Karpas-422 (cell line): ENCODE data around the gene PDCD6IP. TPM values are rescaled to one million over a fixed set of nuclear protein-coding genes. Genes with fewer than 3 reads are reported as not detected.
A peak's percentile ranks its signal among the peaks of the same experiment; 100 is the strongest.

Source experiments
- DNase-seq: peaks from one replicate; pipeline ENCODE4 v3.0.0-alpha.2; 2015
- H2AFZ ChIP-seq: fragments of 200-600 bp; sonication (generic); 2 replicates; pipeline ENCODE4 v1.6.1; 2014; ENCODE audit warnings: antibody characterized with exemption, low read length, mixed read lengths
- H3K27ac ChIP-seq: fragments of 200-600 bp; sonication (generic); 2 replicates; pipeline ENCODE4 v1.5.1; 2014; ENCODE audit warnings: mild to moderate bottlenecking, low read length, moderate library complexity
- H3K27me3 ChIP-seq: fragments of 200-600 bp; sonication (generic); 2 replicates; pipeline ENCODE4 v1.6.1; 2014; ENCODE audit warnings: low read length, mixed read lengths
- H3K36me3 ChIP-seq: fragments of 200-600 bp; sonication (generic); 2 replicates; pipeline ENCODE4 v1.6.1; 2014; ENCODE audit warnings: low read length, mixed read lengths; ENCODE audit not compliant: insufficient read depth
- H3K4me1 ChIP-seq: fragments of 200-600 bp; sonication (generic); 2 replicates; pipeline ENCODE4 v1.6.1; 2014; ENCODE audit warnings: mild to moderate bottlenecking, low read length, mixed read lengths
- H3K4me2 ChIP-seq: fragments of 200-600 bp; sonication (generic); 2 replicates; pipeline ENCODE4 v1.6.1; 2014; ENCODE audit warnings: low read length, low read depth, mild to moderate bottlenecking; ENCODE audit not compliant: poor library complexity, severe bottlenecking
- H3K4me3 ChIP-seq: fragments of 200-600 bp; sonication (generic); 2 replicates; pipeline ENCODE4 v1.5.1; 2014; ENCODE audit warnings: mild to moderate bottlenecking, antibody characterized with exemption, low read length, mixed read lengths
- H3K79me2 ChIP-seq: fragments of 200-600 bp; sonication (generic); 2 replicates; pipeline ENCODE4 v1.6.1; 2014; ENCODE audit warnings: mild to moderate bottlenecking, low read length, mixed read lengths
- H3K9ac ChIP-seq: fragments of 200-600 bp; sonication (generic); 2 replicates; pipeline ENCODE4 v1.6.0; 2014; ENCODE audit warnings: low read length
- H3K9me2 ChIP-seq: fragments of 200-600 bp; sonication (generic), shearing (Covaris generic); replicated peaks from 2 replicates; pipeline ENCODE4 v1.6.0; 2014; ENCODE audit warnings: mild to moderate bottlenecking, low read length, moderate library complexity; ENCODE audit not compliant: insufficient read depth
- H3K9me3 ChIP-seq: fragments of 300-700, 200-600 bp; sonication (generic); 2 replicates; pipeline ENCODE4 v1.6.1; 2014; ENCODE audit warnings: low read length, mixed read lengths
- H4K20me1 ChIP-seq: fragments of 200-600 bp; sonication (generic); 2 replicates; pipeline ENCODE4 v1.6.1; 2014; ENCODE audit warnings: mild to moderate bottlenecking, antibody characterized with exemption, low read length, low read depth; ENCODE audit not compliant: insufficient read depth
- total RNA-seq: library from RNA; depleted of rRNA; stranded (reverse); fragments of >200 nt; shearing (Covaris generic); gene quantifications from 2 replicates; pipeline ENCODE4 v1.2.3, GENCODE V29; 2014; ENCODE audit warnings: low replicate concordance

PDCD6IP gene
- total RNA-seq, 1 experiment from 2014 or later, result 179 TPM

DNA sequence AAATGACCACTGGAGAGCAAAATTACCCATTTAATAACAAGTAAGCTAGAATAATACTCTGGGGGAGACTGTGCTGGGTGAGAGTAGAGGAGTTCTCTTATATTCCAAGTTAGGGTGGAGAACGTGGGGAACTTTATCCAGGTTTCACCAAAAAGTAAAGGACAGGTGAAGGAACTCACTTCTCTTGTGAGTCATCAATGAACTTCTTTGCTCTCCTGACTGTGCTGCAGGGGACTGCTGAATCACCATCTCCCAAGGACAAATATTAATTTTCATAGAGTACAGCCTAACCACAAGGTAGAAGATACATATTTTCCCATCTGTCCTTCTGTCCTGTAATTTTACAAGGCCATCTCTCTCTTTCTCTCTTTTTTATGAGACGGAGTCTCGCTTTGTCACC lies 8.3 kb upstream of the PDCD6IP start:
- no peak for DNase-seq
- H3K4me3 ChIP-seq, result no peak overlapping the region
- no peaks in the 10 kb centered on the region for H3K9me3 ChIP-seq
- no peak overlapping the region for H3K4me2 ChIP-seq
- H4K20me1 ChIP-seq, result no peaks in the 10 kb centered on the region
- no peaks in the 10 kb centered on the region for H3K79me2 ChIP-seq
- H3K36me3 ChIP-seq, result no peaks in the 10 kb centered on the region
- no peaks in the 10 kb centered on the region for H3K27me3 ChIP-seq
- H3K9ac ChIP-seq, result no peak overlapping the region
- no peak overlapping the region for H2AFZ ChIP-seq
- H3K9me2 ChIP-seq, result no peaks in the 10 kb centered on the region
- peaks cover 23% of the 10 kb centered on the region for H3K4me1 ChIP-seq
- no peak overlapping the region for H3K27ac ChIP-seq

DNA sequence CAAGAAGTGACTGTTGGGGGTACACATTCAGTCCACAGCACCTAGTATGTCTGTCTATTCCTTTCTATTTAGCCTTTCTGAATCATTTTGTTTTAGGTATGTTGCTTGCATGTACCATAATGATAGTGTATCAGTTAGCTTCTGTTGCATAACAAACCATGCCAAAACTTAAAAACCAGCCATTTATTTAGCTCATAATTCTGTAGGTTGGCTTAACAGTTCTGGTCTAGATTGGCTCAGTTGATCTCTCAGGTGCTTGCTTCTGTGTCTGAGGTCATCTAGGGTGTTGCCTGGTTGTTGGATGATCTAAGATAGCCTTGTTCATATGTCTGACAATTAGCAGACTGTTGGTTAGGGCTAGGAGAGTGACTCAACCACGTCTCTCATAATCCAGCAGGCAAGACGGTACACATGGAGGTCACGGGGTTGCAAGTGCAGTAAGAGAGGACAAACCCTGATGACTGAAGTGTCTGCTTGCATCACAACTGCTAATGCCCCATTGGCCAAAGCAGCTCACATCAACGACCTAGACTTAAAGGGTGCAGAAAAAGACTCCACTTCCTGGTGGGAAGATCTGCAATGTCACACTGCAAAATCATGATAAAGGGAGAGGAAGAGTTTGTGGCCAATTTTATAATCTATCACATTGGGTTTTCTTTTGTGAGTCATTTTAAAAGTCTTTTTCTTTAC lies 6.8 kb upstream of the PDCD6IP start:
- Histone ChIP-seq H4K20me1 (no peaks in the 10 kb centered on the region), H3K4me1 (peaks cover 23% of the 10 kb centered on the region), H3K27me3 (no peaks in the 10 kb centered on the region), H3K9ac (no peak overlapping the region), H3K9me2 (no peaks in the 10 kb centered on the region), H3K4me2 (peak overlapping the region; percentile 23), H3K4me3 (no peak overlapping the region; the same call in 1 of the 2 replicates), H3K27ac (no peak overlapping the region), H3K36me3 (no peaks in the 10 kb centered on the region), H3K79me2 (no peaks in the 10 kb centered on the region), H2AFZ (peak overlapping the region; percentile 17; the same call in 1 of the 2 replicates), H3K9me3 (no peaks in the 10 kb centered on the region)
- no peak for DNase-seq

DNA sequence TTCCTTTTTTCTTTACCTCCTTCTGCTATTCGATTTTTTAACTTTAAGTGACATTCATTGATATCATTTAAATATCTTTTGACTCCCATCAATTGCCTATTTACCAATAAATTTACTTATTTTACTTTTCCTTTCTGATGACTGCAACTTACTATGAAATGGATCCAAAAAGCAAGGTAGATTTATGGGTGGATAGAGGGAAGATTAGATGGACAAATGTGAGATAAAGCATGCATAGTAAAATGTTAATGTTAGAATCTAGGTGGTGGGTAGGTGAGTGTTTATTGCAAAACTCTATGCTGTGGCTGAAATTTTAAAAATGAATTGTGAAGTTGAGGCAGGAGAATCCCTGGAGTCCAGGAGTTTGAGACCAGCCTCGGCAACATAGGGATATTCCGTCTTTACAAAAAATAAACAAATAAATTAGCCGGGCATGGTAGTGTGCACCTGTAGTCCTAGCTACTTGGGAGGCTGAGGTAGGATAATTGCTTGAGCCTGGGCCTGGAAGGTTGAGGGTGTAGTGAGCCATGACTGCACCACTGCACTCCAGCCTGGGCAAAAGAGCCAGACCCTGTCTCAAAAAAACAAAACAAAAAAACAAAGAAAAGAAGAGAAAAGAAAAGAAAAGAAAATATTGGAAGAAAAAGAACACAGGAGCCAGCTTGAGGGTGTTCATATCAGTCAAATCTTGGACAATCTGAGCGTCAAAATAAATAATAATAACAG lies 6.1 kb upstream of the PDCD6IP start:
- H3K27ac ChIP-seq, result no peak overlapping the region
- no peaks in the 10 kb centered on the region for H4K20me1 ChIP-seq
- H3K79me2 ChIP-seq, result no peaks in the 10 kb centered on the region
- H3K4me3 ChIP-seq, result no peak overlapping the region
- peak overlapping the region; percentile 23 for H3K4me2 ChIP-seq
- no peaks in the 10 kb centered on the region for H3K9me2 ChIP-seq
- no peaks in the 10 kb centered on the region for H3K27me3 ChIP-seq
- H3K4me1 ChIP-seq, result peaks cover 20% of the 10 kb centered on the region
- H3K9me3 ChIP-seq, result no peaks in the 10 kb centered on the region
- no peak overlapping the region for H3K9ac ChIP-seq
- H2AFZ ChIP-seq, result 0 out of 2 replicates have a peak overlapping the region, but pooled peaks have one; percentile 17
- DNase-seq, result no peak
- no peaks in the 10 kb centered on the region for H3K36me3 ChIP-seq

DNA sequence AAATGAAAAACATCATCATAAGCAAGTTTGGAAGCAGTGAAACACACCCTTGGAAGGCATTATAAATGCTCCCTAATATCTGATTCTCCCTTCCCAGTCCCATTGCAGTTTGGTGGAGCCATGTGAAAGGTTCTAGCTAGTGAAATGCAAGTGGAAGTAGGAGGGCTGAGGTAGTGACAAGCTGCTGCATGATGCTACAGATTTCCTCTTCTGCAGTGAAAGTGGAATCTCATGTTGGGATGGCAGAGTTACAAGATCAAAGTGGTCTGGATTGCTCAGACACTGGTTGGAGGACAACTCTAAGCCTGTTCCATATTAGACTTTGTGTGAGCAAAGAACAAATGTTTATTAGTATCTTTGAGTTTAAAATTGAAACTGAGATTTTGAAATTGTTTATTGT lies 3.3 kb upstream of the PDCD6IP start:
- no peak for DNase-seq
- H3K27ac ChIP-seq, result no peak overlapping the region
- H3K9me2 ChIP-seq, result no peaks in the 10 kb centered on the region
- no peak overlapping the region for H3K4me3 ChIP-seq
- H3K4me2 ChIP-seq, result no peak overlapping the region
- H2AFZ ChIP-seq, result no peak overlapping the region
- H3K4me1 ChIP-seq, result peaks cover 34% of the 10 kb centered on the region
- no peaks in the 10 kb centered on the region for H3K9me3 ChIP-seq
- H3K9ac ChIP-seq, result no peak overlapping the region
- no peaks in the 10 kb centered on the region for H3K27me3 ChIP-seq
- no peaks in the 10 kb centered on the region for H4K20me1 ChIP-seq
- H3K79me2 ChIP-seq, result peaks cover 17% of the 10 kb centered on the region
- H3K36me3 ChIP-seq, result peaks cover under 1% of the 10 kb centered on the region; the same call in 1 of the 2 replicates

GRCh38 chr3:33795856-33796536 lies 2.4 kb upstream of the PDCD6IP start:
- peaks cover 26% of the 10 kb centered on the region for H3K79me2 ChIP-seq
- no peak overlapping the region for H2AFZ ChIP-seq
- no peaks in the 10 kb centered on the region for H3K9me2 ChIP-seq
- H3K9me3 ChIP-seq, result no peaks in the 10 kb centered on the region
- H3K9ac ChIP-seq, result no peak overlapping the region
- no peaks in the 10 kb centered on the region for H3K27me3 ChIP-seq
- no peak for DNase-seq
- H3K27ac ChIP-seq, result no peak overlapping the region
- peaks cover 39% of the 10 kb centered on the region for H3K4me1 ChIP-seq
- no peaks in the 10 kb centered on the region for H4K20me1 ChIP-seq
- H3K36me3 ChIP-seq, result peaks cover 10% of the 10 kb centered on the region; the same call in 1 of the 2 replicates
- no peak overlapping the region for H3K4me3 ChIP-seq
- H3K4me2 ChIP-seq, result no peak overlapping the region

GRCh38 chr3:33798113-33798417 lies 365 bp upstream of the PDCD6IP start:
- Histone ChIP-seq H3K27ac (no peak overlapping the region), H3K36me3 (peaks cover 26% of the 10 kb centered on the region), H3K27me3 (no peaks in the 10 kb centered on the region), H3K4me3 (peak overlapping the region; percentile 89), H3K9me2 (no peaks in the 10 kb centered on the region), H4K20me1 (no peaks in the 10 kb centered on the region), H2AFZ (peak overlapping the region; percentile 100), H3K9ac (peak overlapping the region; percentile 89), H3K4me2 (peak overlapping the region; percentile 77), H3K9me3 (peaks cover 3% of the 10 kb centered on the region; the same call in 1 of the 2 replicates), H3K79me2 (peaks cover 46% of the 10 kb centered on the region), H3K4me1 (peaks cover 33% of the 10 kb centered on the region)
- no peak for DNase-seq

DNA sequence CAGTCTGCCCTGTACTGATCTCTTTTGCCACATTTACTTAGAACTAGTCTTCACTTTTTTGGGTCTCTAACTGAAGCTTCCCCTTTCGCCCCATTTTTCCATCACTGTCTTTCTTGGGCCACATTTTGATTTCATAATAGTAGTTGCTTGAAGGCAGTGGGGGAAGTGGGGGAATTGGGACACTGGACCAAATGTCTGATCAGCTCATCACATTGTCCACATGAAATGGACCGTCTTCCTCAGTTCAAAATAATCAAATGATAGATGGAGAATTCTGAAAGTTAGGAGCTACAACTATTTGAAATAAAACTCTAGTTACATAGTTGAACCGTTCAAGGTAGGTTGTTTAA lies 747 bp downstream of the PDCD6IP start:
- H4K20me1 ChIP-seq, result no peaks in the 10 kb centered on the region
- DNase-seq, result no peak
- peak overlapping the region; percentile 89 for H3K9ac ChIP-seq
- H2AFZ ChIP-seq, result no peak overlapping the region
- peaks cover 37% of the 10 kb centered on the region for H3K36me3 ChIP-seq
- H3K4me2 ChIP-seq, result peak overlapping the region; percentile 77
- H3K4me1 ChIP-seq, result peaks cover 38% of the 10 kb centered on the region
- peaks cover 57% of the 10 kb centered on the region for H3K79me2 ChIP-seq
- H3K4me3 ChIP-seq, result peak overlapping the region; percentile 89
- H3K27me3 ChIP-seq, result no peaks in the 10 kb centered on the region
- H3K27ac ChIP-seq, result peak overlapping the region; percentile 55; the same call in 1 of the 2 replicates
- H3K9me2 ChIP-seq, result no peaks in the 10 kb centered on the region
- H3K9me3 ChIP-seq, result peaks cover 8% of the 10 kb centered on the region

GRCh38 chr3:33803252-33803651 lies 4.8 kb downstream of the PDCD6IP start:
- Histone ChIP-seq H3K79me2 (peaks cover 96% of the 10 kb centered on the region), H4K20me1 (no peaks in the 10 kb centered on the region), H3K9me2 (no peaks in the 10 kb centered on the region), H3K9ac (no peak overlapping the region), H3K27ac (no peak overlapping the region), H3K4me1 (peaks cover 33% of the 10 kb centered on the region), H3K4me3 (no peak overlapping the region), H3K9me3 (peaks cover 8% of the 10 kb centered on the region), H3K4me2 (no peak overlapping the region), H2AFZ (no peak overlapping the region), H3K27me3 (no peaks in the 10 kb centered on the region), H3K36me3 (peaks cover 48% of the 10 kb centered on the region)
- no peak for DNase-seq
